GM10248 (cell line): ENCODE measurements around the gene SSBP3.
"Not testable (repeated sequence)": the region's sequence is repeated elsewhere in the genome, so short reads cannot be mapped to it uniquely, and the experiment has no call there.

Source experiments
- CTCF ChIA-PET: fragments of 300-600 bp; sonication (Branson Sonifier 250); formaldehyde crosslinking; extraction: SDS; loops from one replicate; lab custom pipeline; 2021; ENCODE audit warnings: antibody characterized with exemption; lab: Yijun Ruan, JAX
- POLR2A ChIA-PET: fragments of 350-650 bp; sonication (Branson Sonifier 250); formaldehyde crosslinking; extraction: SDS; loops from one replicate; lab custom pipeline; 2020; ENCODE audit warnings: antibody characterized with exemption; lab: Yijun Ruan, JAX
- DNase-seq: peaks from one replicate; pipeline ENCODE4 v3.0.0; 2012; ENCODE audit errors: extremely low spot score
- CTCF ChIP-seq: IDR thresholded peaks from 2 replicates; pipeline ENCODE4 v1.5.1; 2012; ENCODE audit warnings: mild to moderate bottlenecking, low read depth; ENCODE audit errors: extremely low read depth, missing control alignments, control extremely low read depth

Gene SSBP3

GRCh38 chr1:54238353-54239034 is 167.7 kb downstream of the SSBP3 start:
- no peak for TF ChIP-seq CTCF
- DNase-seq, result no peak
- CTCF ChIA-PET, result no interaction called here
- POLR2A ChIA-PET, result no interaction called here

DNA sequence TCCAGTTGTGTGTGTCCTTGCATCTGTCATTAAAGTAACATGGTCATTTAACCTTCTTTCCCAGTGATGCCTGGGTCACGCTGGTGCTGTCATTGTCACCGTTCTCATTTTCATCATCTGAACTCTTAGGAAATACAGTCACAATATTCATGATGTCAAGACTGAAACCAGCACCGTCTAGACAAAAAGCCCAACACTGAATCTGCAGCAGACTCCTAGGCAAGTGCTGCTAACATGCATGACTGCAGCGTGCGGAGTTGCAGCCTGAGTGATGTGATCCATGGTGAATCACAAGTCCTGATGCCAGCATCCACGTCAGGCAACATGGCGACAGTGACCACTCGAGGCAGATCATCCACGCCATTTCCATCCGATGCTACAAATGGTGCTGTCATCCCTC is 168.6 kb downstream of the SSBP3 start:
- no peak for TF ChIP-seq CTCF
- CTCF ChIA-PET, result no interaction called here
- no peak for DNase-seq
- POLR2A ChIA-PET, result no interaction called here

GRCh38 chr1:54234284-54234683 is 171.9 kb downstream of the SSBP3 start:
- CTCF ChIA-PET, result no interaction called here
- DNase-seq, result no peak
- TF ChIP-seq CTCF, result no peak
- POLR2A ChIA-PET, result no interaction called here

- DNase-seq, CTCF ChIA-PET, POLR2A ChIA-PET: not testable (repeated sequence)
Observed at GRCh38 chr1:54233196-54233595, 173.0 kb downstream of the SSBP3 start.

- DNase-seq, result no peak
- ChIA-PET POLR2A (no interaction called here), CTCF (no interaction called here)
- TF ChIP-seq CTCF, result no peak
Observed at GRCh38 chr1:54230507-54231339, 175.5 kb downstream of the SSBP3 start.

GRCh38 chr1:54229281-54229891 is 176.8 kb downstream of the SSBP3 start:
- TF ChIP-seq CTCF, result no peak
- no peak for DNase-seq
- POLR2A ChIA-PET, result interaction anchor here (0.5 kb wide), 1 partner anchor 178 kb away, joined by 7 read pairs; no protein-coding TSS in a partner anchor

GRCh38 chr1:54228638-54229079 is 177.5 kb downstream of the SSBP3 start:
- no peak for TF ChIP-seq CTCF
- ChIA-PET POLR2A (interaction anchor here (0.6 kb wide), 1 partner anchor 31 kb away, joined by 3 read pairs; no protein-coding TSS in a partner anchor), CTCF (no interaction called here)
- DNase-seq, result no peak

More at GRCh38 chr1:54229281-54229891, 176.8 kb downstream of the SSBP3 start:
- CTCF ChIA-PET, result interaction anchor here (1.0 to 1.2 kb wide), 2 partner anchors 14 to 25 kb away, joined by 3 read pairs; no protein-coding TSS in a partner anchor
